HepG2 (cell line): Measurements from ENCODE around the gene ROS1. TPM values are rescaled to one million over a fixed set of nuclear protein-coding genes. Genes with fewer than 3 reads are reported as not detected.

Experiments
- ATAC-seq: fragments of 200-7000 bp; cut with Tn5 transposase; 3 replicates; pipeline ENCODE4 v1.9.1; 2020; ENCODE audit warnings: mild to moderate bottlenecking, moderate library complexity
- BruUV-seq: library from RNA; stranded (reverse); fragments of 400-500 nt; replicated peaks from 2 replicates; lab custom pipeline; 2021; lab: Mats Ljungman, UMichigan
- CTCF ChIA-PET: fragments of 300-600 bp; formaldehyde crosslinking; extraction: SDS; loops from one replicate; lab custom pipeline; 2021; ENCODE audit warnings: low total read pairs, inconsistent platforms, low intra/inter-chr PET ratio; lab: Yijun Ruan, JAX
- POLR2A ChIA-PET: fragments of 350-600 bp; sonication (Branson Sonifier 250); formaldehyde crosslinking; loops from one replicate; lab custom pipeline; 2020; ENCODE audit warnings: antibody characterized with exemption, inconsistent platforms; lab: Yijun Ruan, JAX
- DNase-seq: peaks from one replicate; pipeline ENCODE4 v3.0.0-alpha.2; 2015; ENCODE audit warnings: low spot score
- FAIRE-seq: peaks from 3 replicates; lab custom pipeline; 2011; peaks lifted over from hg19 to GRCh38; lab: Jason Lieb, UNC
- H2AFZ ChIP-seq: one replicate; pipeline ENCODE4 v1.6.1; 2011; ENCODE audit warnings: low read length, inconsistent platforms
- H3K27ac ChIP-seq: fragments of 300-600 bp; 3 replicates; pipeline ENCODE4 v1.8.0; 2011; ENCODE audit warnings: mixed run types, mild to moderate bottlenecking, mixed read lengths, low read length, inconsistent platforms; ENCODE audit not compliant: insufficient read depth; ENCODE audit errors: extremely low read length
- H3K27me3 ChIP-seq, 2 experiments: fragments of 200-600 bp in 1 of 2; 2 replicates in 1 of 2; 3 replicates in 1 of 2; pipeline versions ENCODE4 v1.6.0 to v1.8.0; 2011; ENCODE audit warnings: low read length in 2 of 2, mild to moderate bottlenecking in 2 of 2, moderate library complexity in 2 of 2, inconsistent platforms in 1 of 2; ENCODE audit not compliant: insufficient read depth in 2 of 2, control insufficient read depth in 1 of 2
- H3K36me3 ChIP-seq, 2 experiments: fragments of 200-600 bp in 1 of 2; replicated peaks in 1 of 2; 2 replicates in 1 of 2; 3 replicates in 1 of 2; pipeline versions ENCODE4 v1.5.1 to v1.8.0; 2011; ENCODE audit warnings: low read length in 2 of 2, inconsistent platforms in 1 of 2; ENCODE audit not compliant: insufficient read depth in 2 of 2, control insufficient read depth in 1 of 2
- H3K4me1 ChIP-seq: 2 replicates; pipeline ENCODE4 v1.5.1; 2012; ENCODE audit warnings: low read length, inconsistent platforms; ENCODE audit not compliant: insufficient read depth
- H3K4me2 ChIP-seq: 2 replicates; pipeline ENCODE4 v1.6.0; 2011; ENCODE audit warnings: low read depth, low read length, inconsistent platforms
- H3K4me3 ChIP-seq, 3 experiments: fragments of 200-600 bp in 1 of 3; sonication (generic), shearing (Covaris generic) in 1 of 3; replicated peaks in 1 of 3; 2 replicates each; pipeline ENCODE4 v1.5.1; 2011 to 2016; ENCODE audit warnings: low read length in 3 of 3, inconsistent platforms in 2 of 3, low read depth in 2 of 3, mild to moderate bottlenecking in 2 of 3, control low read depth in 1 of 3, mixed read lengths in 1 of 3; ENCODE audit not compliant: insufficient read depth in 1 of 3
- H3K79me2 ChIP-seq: one replicate; pipeline ENCODE4 v1.6.1; 2011; ENCODE audit warnings: low read length, inconsistent platforms; ENCODE audit not compliant: insufficient read depth
- H3K9ac ChIP-seq: 2 replicates; pipeline ENCODE4 v1.6.0; 2011; ENCODE audit warnings: mild to moderate bottlenecking, low read depth, low read length, inconsistent platforms; ENCODE audit not compliant: insufficient read depth
- H3K9me3 ChIP-seq: 2 replicates; pipeline ENCODE4 v1.5.1; 2012; ENCODE audit warnings: mild to moderate bottlenecking, low read length
- H4K20me1 ChIP-seq: 2 replicates; pipeline ENCODE4 v1.6.0; 2011; ENCODE audit warnings: inconsistent platforms, mild to moderate bottlenecking, low read length, moderate library complexity; ENCODE audit not compliant: insufficient read depth
- CBX2 ChIP-seq, 2 experiments: fragments of 200-600 bp in 1 of 2; sonication (generic); formaldehyde crosslinking in 1 of 2; IDR thresholded peaks; 2 replicates each; pipeline versions ENCODE4 v1.7.0 to v1.8.1; 2018 to 2022; ENCODE audit warnings: low read depth in 2 of 2, low read length in 1 of 2, mild to moderate bottlenecking in 1 of 2, missing genetic modification reagents in 1 of 2
- FOSL2 ChIP-seq: sonication (generic); formaldehyde crosslinking; IDR thresholded peaks from 2 replicates; pipeline ENCODE4 v1.4.0; 2020; ENCODE audit warnings: missing genetic modification reagents
- FOXC1 ChIP-seq: sonication (generic); formaldehyde crosslinking; IDR thresholded peaks from 2 replicates; pipeline ENCODE4 v1.8.0; 2022; ENCODE audit warnings: mild to moderate bottlenecking, missing genetic modification reagents, borderline replicate concordance
- KAT8 ChIP-seq: IDR thresholded peaks from 2 replicates; pipeline ENCODE4 v1.6.1; 2016; ENCODE audit warnings: missing genetic modification reagents, missing compliant biosample characterization
- KLF13 ChIP-seq: sonication (generic); formaldehyde crosslinking; IDR thresholded peaks from 2 replicates; pipeline ENCODE4 v1.4.0; 2020; ENCODE audit warnings: mild to moderate bottlenecking, missing genetic modification reagents
- NFIB ChIP-seq: sonication (generic); formaldehyde crosslinking; IDR thresholded peaks from 2 replicates; pipeline ENCODE4 v1.9.0; 2021; ENCODE audit warnings: missing genetic modification reagents, mild to moderate bottlenecking, borderline replicate concordance
- NR2F6 ChIP-seq, 2 experiments: IDR thresholded peaks; 2 replicates each; pipeline ENCODE4 v1.6.1; 2016; ENCODE audit warnings: antibody characterized with exemption in 1 of 2, mild to moderate bottlenecking in 1 of 2
- SRSF4 ChIP-seq: fragments of 200-400 bp; formaldehyde crosslinking; IDR thresholded peaks from one replicate; pipeline ENCODE4 v1.6.1; 2018; ENCODE audit warnings: mild to moderate bottlenecking, low read depth, low read length, moderate library complexity; ENCODE audit not compliant: poor library complexity, severe bottlenecking
- ZBTB4 ChIP-seq: sonication (generic); formaldehyde crosslinking; IDR thresholded peaks from 2 replicates; pipeline ENCODE4 v1.4.0; 2020; ENCODE audit warnings: missing genetic modification reagents, mild to moderate bottlenecking, borderline replicate concordance
- ZNF839 ChIP-seq: sonication (generic); formaldehyde crosslinking; IDR thresholded peaks from 2 replicates; pipeline ENCODE4 v1.4.0; 2020; ENCODE audit warnings: missing genetic modification reagents, mild to moderate bottlenecking, borderline replicate concordance
- whole genome bisulfite sequencing: methylation state at CpG from one replicate; pipeline ENCODE4 v1.1.6; 2017; ENCODE audit warnings: low lambda C conversion rate; 5-methylcytosine and 5-hydroxymethylcytosine counted together
- in situ Hi-C: cut with HindIII; loops from 2 replicates; pipeline ENCODE4 v1.10.0; 2017; ENCODE audit warnings: low pct_unique_long_range_greater_than_20kb; ENCODE audit not compliant: extremely low pct_ligation_motif_present
- intact Hi-C: fragments of 100-400 bp; cut with micrococcal nuclease; formaldehyde crosslinking; loops from one replicate; pipeline ENCODE4 v1.10.0; 2022; ENCODE audit not compliant: unreplicated experiment
- polyA plus RNA-seq, 8 experiments: library from polyadenylated mRNA; depleted of rRNA in 3 of 8; stranded (reverse) in 7 of 8; unstranded in 1 of 8; fragments of >200 nt; fragmentation: Illumina TruSeq in 4 of 8; extraction: Trizol in 4 of 8; gene quantifications; 2 replicates each; pipeline versions ENCODE4 v1.2.1 to v1.2.3, GENCODE V29; 2011 to 2016; ENCODE audit warnings: low read depth in 4 of 8, missing spikeins in 1 of 8, mixed read lengths in 1 of 8; ENCODE audit not compliant: insufficient read depth in 1 of 8
- total RNA-seq, 5 experiments: library from RNA; depleted of rRNA; stranded (reverse); fragments of >200 nt; fragmentation: Illumina TruSeq; extraction: Trizol; gene quantifications; 2 replicates each; pipeline ENCODE4 v1.2.3, GENCODE V29; 2016; ENCODE audit warnings: low read depth in 1 of 5
- TF ChIP-seq, protein P1 (sequence below): sonication (generic); formaldehyde crosslinking; IDR thresholded peaks from 2 replicates; pipeline ENCODE4 v1.9.0; 2021; ENCODE audit warnings: missing genetic modification reagents, borderline replicate concordance

Gene ROS1
- total and polyA plus RNA-seq, 2 of the 13 experiments (the other 11 are each of a cell fraction or from before 2014, with no cell fraction given): not detected

DNA sequence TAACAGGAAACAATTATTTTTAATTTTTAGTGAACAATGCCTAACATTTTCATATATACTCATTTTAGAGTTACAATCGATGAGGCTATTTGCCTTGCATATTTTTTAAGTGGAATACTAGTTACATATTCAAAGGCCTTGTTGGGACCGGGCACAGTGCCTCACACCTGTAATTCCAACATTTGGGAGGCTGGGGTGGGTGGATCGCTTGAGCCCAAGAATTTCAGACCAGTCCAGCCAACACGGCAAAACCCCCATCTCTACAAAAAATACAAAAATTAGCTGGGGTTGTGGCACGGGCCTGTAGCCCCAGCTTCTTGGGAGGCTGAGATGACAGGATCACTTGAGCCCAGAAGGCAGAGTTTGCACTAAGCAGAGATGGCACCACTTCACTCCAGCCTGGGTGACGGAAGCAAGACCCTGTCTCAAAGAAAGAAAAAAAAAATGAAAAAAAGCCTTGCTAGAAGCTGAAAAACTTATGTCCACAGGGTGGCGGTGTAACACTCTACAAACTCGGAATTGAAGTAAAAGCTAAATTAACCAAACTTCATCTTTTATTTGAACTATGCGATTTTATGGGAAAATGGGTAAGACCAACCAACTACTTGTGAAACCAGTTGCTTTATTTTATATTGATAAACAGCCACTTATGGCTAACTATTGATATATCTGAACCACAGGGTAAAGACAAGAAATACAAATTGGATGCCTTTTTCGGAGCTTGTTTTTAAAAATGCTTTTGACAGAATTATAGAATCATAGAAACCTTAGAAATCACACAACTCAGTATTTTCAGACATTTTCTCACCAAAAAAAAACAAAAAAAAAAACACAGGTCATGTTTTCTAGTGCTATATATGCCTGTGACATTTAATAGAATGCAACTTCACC, 24.1 kb upstream of the ROS1 start (continued):
- no peak for TF ChIP-seq SRSF4

DNA sequence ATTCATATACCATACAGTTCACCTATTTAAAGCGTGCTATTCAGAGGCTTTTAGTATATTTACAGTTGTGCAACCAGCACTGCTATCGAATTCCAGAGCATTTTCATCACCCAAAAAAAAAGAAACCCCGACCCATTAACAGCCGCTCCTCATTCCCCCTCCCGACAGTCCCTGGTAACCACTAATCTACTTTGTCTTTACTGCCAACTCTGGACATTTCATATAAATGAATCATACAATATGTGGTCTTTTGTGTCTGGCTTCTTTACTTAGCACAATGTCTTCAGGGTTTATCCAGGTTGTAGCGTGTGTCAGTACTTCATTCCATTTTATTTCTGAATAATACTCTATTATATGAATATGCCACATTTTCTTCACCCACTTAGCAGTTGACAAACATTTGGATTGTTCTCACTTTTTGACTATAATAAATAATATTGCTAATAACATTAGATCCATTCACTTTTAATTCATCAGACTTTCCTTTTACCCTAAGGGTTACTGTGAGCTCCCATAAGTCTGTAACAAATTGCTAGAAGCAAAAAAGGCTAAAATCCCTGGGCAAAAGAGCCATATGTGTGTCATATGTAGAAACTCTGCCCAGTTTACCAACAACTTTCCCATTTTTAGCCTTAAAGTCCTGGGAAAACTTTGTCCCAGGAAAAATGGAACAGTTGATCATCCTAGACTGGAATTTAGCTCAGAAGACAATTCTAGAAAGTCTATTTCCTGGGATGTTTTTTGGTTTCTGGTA, 23.2 kb upstream of the ROS1 start:
- BruUV-seq: no TSS peak
- ATAC-seq (no peak), FAIRE-seq (no peak), DNase-seq (no peak)
- H3K4me2 ChIP-seq: no peak overlapping the region
- no peak overlapping the region for H3K4me3 ChIP-seq
- intact Hi-C loops: loop anchor here (1.0 to 10.0 kb wide), 4 partner anchors 49 to 386 kb away; no protein-coding TSS in a partner anchor
- peaks cover 33% of the 10 kb centered on the region for H3K4me1 ChIP-seq
- WGBS: 9% methylated on average over 6 of the region's 6 CpGs
- ChIA-PET CTCF (interaction anchor here (0.7 to 3.4 kb wide), 6 partner anchors 30 to 381 kb away, joined by 3 to 59 read pairs (median 6); no protein-coding TSS in a partner anchor), POLR2A (interaction anchor here (1.4 to 2.9 kb wide), 2 partner anchors 34 to 153 kb away, joined by 4 to 23 read pairs; partner anchors contain the start of genes DCBLD1 and GOPC)
- no peak overlapping the region for H3K27ac ChIP-seq
- no peak overlapping the region for H2AFZ ChIP-seq
- TF ChIP-seq KLF13 (no peak), NR2F6 (IDR thresholded peaks at IDR 0.05) (no peak), NR2F6 (CRISPR knock-in tag; IDR thresholded peaks at IDR 0.05) (no peak), FOSL2 (CRISPR knock-in tag) (no peak), NFIB (CRISPR knock-in tag) (no peak), ZBTB4 (CRISPR knock-in tag) (no peak), FOXC1 (CRISPR knock-in tag) (no peak), CBX2 (IDR thresholded peaks at IDR 0.05; ENCODE audit: low read depth, low read length) (no peak), CBX2 (CRISPR knock-in tag; IDR thresholded peaks at IDR 0.05; ENCODE audit: low read depth) (no peak), KAT8 (CRISPR knock-in tag) (no peak), ZNF839 (CRISPR knock-in tag) (no peak)
- TF ChIP-seq, protein P1, sequence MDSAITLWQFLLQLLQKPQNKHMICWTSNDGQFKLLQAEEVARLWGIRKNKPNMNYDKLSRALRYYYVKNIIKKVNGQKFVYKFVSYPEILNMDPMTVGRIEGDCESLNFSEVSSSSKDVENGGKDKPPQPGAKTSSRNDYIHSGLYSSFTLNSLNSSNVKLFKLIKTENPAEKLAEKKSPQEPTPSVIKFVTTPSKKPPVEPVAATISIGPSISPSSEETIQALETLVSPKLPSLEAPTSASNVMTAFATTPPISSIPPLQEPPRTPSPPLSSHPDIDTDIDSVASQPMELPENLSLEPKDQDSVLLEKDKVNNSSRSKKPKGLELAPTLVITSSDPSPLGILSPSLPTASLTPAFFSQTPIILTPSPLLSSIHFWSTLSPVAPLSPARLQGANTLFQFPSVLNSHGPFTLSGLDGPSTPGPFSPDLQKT (CRISPR knock-in tag): no peak
- H3K9me3 ChIP-seq: no peaks in the 10 kb centered on the region
- H3K36me3 ChIP-seq: no peaks in the 10 kb centered on the region
- no peaks in the 10 kb centered on the region for H4K20me1 ChIP-seq
- no peaks in the 10 kb centered on the region for H3K79me2 ChIP-seq
- in situ Hi-C loops: no loop called here
- H3K9ac ChIP-seq: no peak overlapping the region
- peaks cover 2 to 16% of the 10 kb centered on the region in 2 experiments; a peak in 4 of 5 replicates for H3K27me3 ChIP-seq
